ENCODE measurements around the gene KLHL6.
"Not testable (repeated sequence)": the region's sequence is repeated elsewhere in the genome, so short reads cannot be mapped to it uniquely, and the experiment has no call there.

The KLHL6 gene

DNA sequence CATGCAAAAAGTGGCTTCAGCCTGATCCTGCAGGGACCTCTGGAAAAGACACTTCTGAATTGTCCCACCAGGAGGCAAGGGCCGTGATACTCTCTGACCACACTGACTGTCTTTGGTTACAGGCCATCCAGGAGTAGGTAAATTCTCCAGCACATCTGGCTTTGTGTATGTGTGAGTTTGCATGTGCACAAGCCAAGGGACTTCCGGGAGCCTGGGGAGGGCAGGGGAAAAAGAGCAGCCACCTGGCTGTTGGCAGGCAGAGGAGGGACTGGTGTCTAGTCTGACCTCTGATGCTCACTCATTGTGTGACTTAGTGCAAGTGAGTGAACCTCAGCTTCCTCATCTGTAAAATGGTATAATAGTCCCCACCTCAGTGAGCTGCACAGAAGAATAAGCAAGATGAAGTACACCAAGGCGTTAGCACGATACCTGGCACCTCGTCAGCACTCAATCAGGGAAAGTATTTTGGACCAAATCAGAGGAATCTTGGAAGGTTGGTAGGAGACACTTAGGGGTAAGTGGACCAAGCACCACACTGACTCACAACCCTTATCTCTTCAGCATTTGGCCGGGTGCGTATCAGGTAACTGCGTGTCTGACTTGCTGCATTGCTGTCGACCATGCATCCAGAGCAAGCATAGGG lies 19.1 kb downstream of the KLHL6 start:
- in situ Hi-C loops (cut with HindIII; ENCODE audit: low sequenced_read_pairs), result no loop called here
- TF ChIP-seq, protein P1, sequence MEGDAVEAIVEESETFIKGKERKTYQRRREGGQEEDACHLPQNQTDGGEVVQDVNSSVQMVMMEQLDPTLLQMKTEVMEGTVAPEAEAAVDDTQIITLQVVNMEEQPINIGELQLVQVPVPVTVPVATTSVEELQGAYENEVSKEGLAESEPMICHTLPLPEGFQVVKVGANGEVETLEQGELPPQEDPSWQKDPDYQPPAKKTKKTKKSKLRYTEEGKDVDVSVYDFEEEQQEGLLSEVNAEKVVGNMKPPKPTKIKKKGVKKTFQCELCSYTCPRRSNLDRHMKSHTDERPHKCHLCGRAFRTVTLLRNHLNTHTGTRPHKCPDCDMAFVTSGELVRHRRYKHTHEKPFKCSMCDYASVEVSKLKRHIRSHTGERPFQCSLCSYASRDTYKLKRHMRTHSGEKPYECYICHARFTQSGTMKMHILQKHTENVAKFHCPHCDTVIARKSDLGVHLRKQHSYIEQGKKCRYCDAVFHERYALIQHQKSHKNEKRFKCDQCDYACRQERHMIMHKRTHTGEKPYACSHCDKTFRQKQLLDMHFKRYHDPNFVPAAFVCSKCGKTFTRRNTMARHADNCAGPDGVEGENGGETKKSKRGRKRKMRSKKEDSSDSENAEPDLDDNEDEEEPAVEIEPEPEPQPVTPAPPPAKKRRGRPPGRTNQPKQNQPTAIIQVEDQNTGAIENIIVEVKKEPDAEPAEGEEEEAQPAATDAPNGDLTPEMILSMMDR (IDR thresholded peaks at IDR 0.05; ENCODE audit: low read depth, low read length), result no peak
- H3K4me3 ChIP-seq (ENCODE audit: low read depth, low read length), result no peak overlapping the region
- no peak for DNase-seq (ENCODE audit: low read depth, low spot score)

DNA sequence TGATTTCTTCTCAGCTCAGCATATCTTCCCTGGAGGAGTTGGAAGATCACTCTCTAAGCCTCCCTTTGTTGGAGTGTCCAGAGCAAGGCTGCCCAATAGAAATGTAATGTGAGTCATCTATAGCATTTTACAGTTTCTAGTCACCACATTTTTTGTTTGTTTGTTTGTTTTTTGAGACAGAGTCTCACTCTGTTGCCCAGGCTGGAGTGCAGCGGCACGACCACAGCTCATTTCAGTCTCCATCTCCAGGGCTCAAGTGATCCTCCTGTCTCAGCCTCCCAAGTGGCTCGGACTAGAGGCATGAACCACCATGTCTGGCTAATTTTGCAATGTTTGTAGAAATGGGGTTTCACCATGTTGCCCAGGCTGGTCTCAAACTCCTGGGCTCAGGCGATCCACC lies 21.3 kb downstream of the KLHL6 start:
- in situ Hi-C loops (cut with HindIII; ENCODE audit: low sequenced_read_pairs), result no loop called here
- TF ChIP-seq, protein P1 (IDR thresholded peaks at IDR 0.05; ENCODE audit: low read depth, low read length), result no peak
- H3K4me3 ChIP-seq (ENCODE audit: low read depth, low read length), result no peak overlapping the region
- peak; percentile 12 for DNase-seq (ENCODE audit: low read depth, low spot score)

DNA sequence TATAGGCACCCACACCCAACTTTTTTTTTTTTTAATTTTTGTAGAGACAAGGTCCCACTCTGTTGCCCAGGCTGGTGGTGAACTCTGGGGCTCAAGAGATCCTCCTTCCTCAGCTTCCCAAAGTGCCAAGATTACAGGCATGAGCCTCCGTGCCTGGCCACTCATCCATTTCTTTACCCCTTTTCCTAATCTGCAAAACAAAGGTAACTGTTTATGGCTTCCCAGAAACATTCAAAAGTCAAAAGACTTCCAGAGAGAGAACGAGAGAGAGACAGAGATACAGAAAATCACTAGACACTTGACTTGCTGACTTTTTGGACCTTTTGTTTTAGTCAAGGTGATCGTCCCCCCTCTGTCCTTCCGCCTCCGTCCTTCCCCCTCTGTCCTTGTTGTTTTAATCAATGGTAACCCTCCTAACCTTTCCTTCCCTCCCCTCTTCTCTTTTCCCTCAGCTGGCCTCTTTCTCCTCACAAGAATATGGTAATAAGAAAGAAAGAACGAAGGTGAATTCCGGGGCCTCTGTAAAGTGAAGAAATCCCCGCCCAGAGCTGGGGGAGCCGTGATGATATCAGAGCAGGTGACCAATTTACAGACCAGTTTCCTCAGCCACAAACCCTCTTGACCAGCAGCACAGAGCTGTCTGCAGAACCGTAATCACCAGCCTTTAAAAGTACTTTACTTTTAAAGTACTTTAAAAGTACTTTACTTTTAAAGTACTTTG lies 21.9 kb downstream of the KLHL6 start:
- TF ChIP-seq, protein P1 (IDR thresholded peaks at IDR 0.05; ENCODE audit: low read depth, low read length), result no peak
- in situ Hi-C loops (cut with HindIII; ENCODE audit: low sequenced_read_pairs), result no loop called here
- no peak overlapping the region for H3K4me3 ChIP-seq (ENCODE audit: low read depth, low read length)
- DNase-seq (ENCODE audit: low read depth, low spot score), result no peak

DNA sequence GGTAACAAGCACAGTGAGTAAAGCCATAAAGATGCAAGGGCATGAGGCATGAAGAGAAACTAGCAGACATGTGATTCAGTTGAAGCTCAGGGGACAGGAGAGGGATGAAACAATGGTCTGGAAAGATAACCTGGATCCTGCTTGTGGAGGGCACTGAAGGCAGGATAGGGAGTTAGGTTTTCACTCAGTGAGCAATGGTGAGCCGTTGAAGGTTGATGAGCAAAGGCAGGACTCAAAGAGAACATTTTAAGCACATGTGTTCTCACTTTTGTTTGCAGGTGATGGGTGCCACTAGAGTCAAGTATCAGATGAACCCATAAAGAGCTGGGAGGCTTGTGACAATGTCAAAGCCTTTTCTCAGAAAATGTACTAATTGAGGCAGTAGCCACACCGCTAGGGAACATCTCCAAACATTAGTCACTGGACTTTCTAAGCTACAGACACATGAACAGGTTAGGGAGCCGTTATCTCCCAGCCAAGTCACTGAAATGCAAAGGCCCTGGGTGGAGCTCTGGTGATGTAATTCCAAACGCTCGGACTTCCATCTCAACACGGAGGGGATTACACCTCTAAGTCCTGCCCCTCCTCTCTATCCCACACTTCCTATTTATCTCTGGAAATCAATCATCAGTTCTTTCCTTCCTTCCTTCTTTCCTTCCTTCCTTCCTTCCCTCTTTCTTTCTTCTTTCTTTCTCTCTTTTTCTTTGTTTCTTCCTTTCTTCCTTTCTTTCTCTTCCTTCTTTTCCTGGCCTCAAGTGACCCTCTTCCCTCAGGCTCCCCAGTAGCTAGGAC lies 22.7 kb downstream of the KLHL6 start:
- DNase-seq (ENCODE audit: low read depth, low spot score), result no peak
- in situ Hi-C loops (cut with HindIII; ENCODE audit: low sequenced_read_pairs), result no loop called here
- H3K4me3 ChIP-seq (ENCODE audit: low read depth, low read length), result no peak overlapping the region
- TF ChIP-seq, protein P1 (IDR thresholded peaks at IDR 0.05; ENCODE audit: low read depth, low read length), result no peak

DNA sequence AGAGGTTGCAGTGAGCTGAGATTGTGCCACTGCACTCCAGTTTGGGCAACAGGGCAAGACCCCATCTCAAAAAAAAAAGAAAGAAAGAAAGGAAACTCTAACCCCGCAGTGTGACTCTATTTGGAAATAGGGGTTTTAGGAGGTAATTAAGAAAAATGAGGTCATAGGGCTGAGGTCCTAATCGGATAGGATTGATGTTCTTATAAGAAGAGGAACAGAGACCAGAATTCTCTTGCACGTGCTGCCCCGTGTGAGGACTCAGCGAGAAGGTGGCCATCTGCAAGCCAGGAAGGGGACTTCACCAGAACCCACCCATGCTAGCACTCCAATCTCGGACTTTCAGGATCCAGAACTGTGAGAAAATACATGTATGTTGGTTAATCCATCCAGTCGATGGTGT lies 25.8 kb downstream of the KLHL6 start:
- DNase-seq (ENCODE audit: low read depth, low spot score), result no peak
- TF ChIP-seq, protein P1 (IDR thresholded peaks at IDR 0.05; ENCODE audit: low read depth, low read length), result no peak
- in situ Hi-C loops (cut with HindIII; ENCODE audit: low sequenced_read_pairs), result no loop called here
- H3K4me3 ChIP-seq (ENCODE audit: low read depth, low read length), result no peak overlapping the region

DNA sequence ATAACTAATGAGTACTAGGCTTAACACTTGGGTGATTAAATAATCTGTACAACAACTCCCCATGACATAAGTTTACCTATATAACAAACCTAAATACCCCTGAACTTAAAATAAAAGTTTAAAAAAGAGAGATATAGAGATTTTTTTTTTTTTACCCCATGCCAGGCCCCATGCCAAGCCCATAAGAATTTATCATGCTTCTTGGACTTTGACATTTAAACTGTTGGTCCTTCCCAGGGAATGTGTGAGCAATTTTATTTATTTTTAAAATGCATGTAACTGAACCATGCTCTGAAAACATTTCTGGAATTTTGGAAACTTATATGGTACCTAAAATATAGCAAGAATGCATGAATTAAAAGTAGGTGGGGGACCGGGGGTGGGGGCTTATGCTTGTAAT lies 26.3 kb downstream of the KLHL6 start:
- in situ Hi-C loops (cut with HindIII; ENCODE audit: low sequenced_read_pairs), result no loop called here
- H3K4me3 ChIP-seq (ENCODE audit: low read depth, low read length), result no peak overlapping the region
- TF ChIP-seq, protein P1 (IDR thresholded peaks at IDR 0.05; ENCODE audit: low read depth, low read length), result no peak
- DNase-seq (ENCODE audit: low read depth, low spot score), result no peak

DNA sequence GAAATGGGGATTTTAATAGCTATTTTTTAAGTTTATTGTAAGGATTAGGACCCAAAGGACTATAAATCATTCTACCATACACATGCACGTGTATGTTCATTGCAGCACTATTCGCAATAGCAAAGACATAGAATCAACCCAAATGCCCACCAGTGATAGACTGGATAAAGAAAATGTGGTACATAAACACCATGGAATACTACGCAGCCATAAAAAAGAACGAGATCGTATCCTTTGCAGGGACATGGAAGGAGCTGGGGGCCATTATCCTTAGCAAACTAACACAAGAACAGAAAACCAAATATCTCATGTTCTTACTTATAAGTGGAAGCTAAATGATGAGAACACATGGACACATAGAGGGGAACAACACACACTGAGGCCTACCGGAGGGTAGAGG lies 26.7 kb downstream of the KLHL6 start:
- DNase-seq (ENCODE audit: low read depth, low spot score); in situ Hi-C loops (cut with HindIII; ENCODE audit: low sequenced_read_pairs); H3K4me3 ChIP-seq (ENCODE audit: low read depth, low read length): not testable (repeated sequence)
